Omental fat pad (tissue), 4 donors: ENCODE results near the gene MACROD2. TPM values are rescaled to one million over a fixed set of nuclear protein-coding genes. Genes with fewer than 3 reads are reported as not detected.

Experiments
- ATAC-seq: fragments of 150-250 bp; one replicate; pipeline ENCODE4 v1.9.1; 2016; ENCODE audit warnings: mild to moderate bottlenecking, moderate library complexity; ENCODE audit not compliant: low FRiP score
- DNase-seq: peaks from one replicate; pipeline ENCODE4 v3.0.0-alpha.2; 2019; ENCODE audit warnings: low spot score
- CTCF ChIP-seq, 3 donors: fragments of 450-650 bp; IDR thresholded peaks; one replicate each; pipeline ENCODE4 v1.5.1; 2016 to 2017; ENCODE audit warnings: antibody characterized with exemption in 3 of 3, mild to moderate bottlenecking in 3 of 3, moderate library complexity in 2 of 3
- total RNA-seq, 4 donors: library from RNA; depleted of rRNA; stranded (reverse); fragments of >200 nt; gene quantifications; one replicate each; pipeline ENCODE4 v1.1.0, GENCODE V29; 2016

MACROD2 gene
- total RNA-seq, 4 donors from 2014 or later: 6.8 to 54.1 (median 7.4) TPM

- no peak for DNase-seq
- TF ChIP-seq CTCF (IDR thresholded peaks at IDR 0.05): no peak
- ATAC-seq: no peak
Observed at GRCh38 chr20:15928946-15929345, 1933.6 kb downstream of the MACROD2 start.

- DNase-seq (no peak), ATAC-seq (peak; percentile 65)
- TF ChIP-seq CTCF (IDR thresholded peaks at IDR 0.05): no peak
Observed at GRCh38 chr20:15930311-15931305, 1935.3 kb downstream of the MACROD2 start.

- DNase-seq (no peak), ATAC-seq (no peak)
- no peak for TF ChIP-seq CTCF (IDR thresholded peaks at IDR 0.05)
Observed at GRCh38 chr20:15931897-15932296, 1936.6 kb downstream of the MACROD2 start.

GRCh38 chr20:15937179-15937578, 1941.9 kb downstream of the MACROD2 start:
- ATAC-seq (no peak), DNase-seq (no peak)
- no peak for TF ChIP-seq CTCF (IDR thresholded peaks at IDR 0.05)

- ATAC-seq (no peak), DNase-seq (no peak)
- TF ChIP-seq CTCF (IDR thresholded peaks at IDR 0.05): no peak
Observed at GRCh38 chr20:15938847-15939246, 1943.5 kb downstream of the MACROD2 start.

- ATAC-seq (no peak), DNase-seq (no peak)
- no peak for TF ChIP-seq CTCF (IDR thresholded peaks at IDR 0.05)
Observed at GRCh38 chr20:15940127-15940526, 1944.8 kb downstream of the MACROD2 start.

GRCh38 chr20:15942130-15942529, 1946.8 kb downstream of the MACROD2 start:
- no peak for TF ChIP-seq CTCF (IDR thresholded peaks at IDR 0.05)
- ATAC-seq (no peak), DNase-seq (no peak)
